HuH-7 (cell line): ENCODE data around the gene HLCS.
A peak's percentile ranks its signal among the peaks of the same experiment; 100 is the strongest.

Source experiments
- DNase-seq: peaks from one replicate; pipeline ENCODE4 v3.0.0; 2011; ENCODE audit warnings: low spot score

Gene HLCS

GRCh38 chr21:36744190-36744559 lies 222.3 kb downstream of the HLCS start:
- no peak for DNase-seq

GRCh38 chr21:36743446-36743845 lies 223.0 kb downstream of the HLCS start:
- no peak for DNase-seq

GRCh38 chr21:36743008-36743407 lies 223.5 kb downstream of the HLCS start:
- no peak for DNase-seq

GRCh38 chr21:36741506-36741905 lies 225.0 kb downstream of the HLCS start:
- DNase-seq = no peak

GRCh38 chr21:36738489-36739126 lies 227.9 kb downstream of the HLCS start:
- DNase-seq = no peak

GRCh38 chr21:36735724-36736320 lies 230.6 kb downstream of the HLCS start:
- DNase-seq = no peak

GRCh38 chr21:36735201-36735515 lies 231.3 kb downstream of the HLCS start:
- DNase-seq = no peak

- no peak for DNase-seq
Measured at GRCh38 chr21:36734367-36735200, 231.9 kb downstream of the HLCS start.

- DNase-seq = no peak
Measured at GRCh38 chr21:36733857-36734256, 232.6 kb downstream of the HLCS start.

- no peak for DNase-seq
Measured at GRCh38 chr21:36732761-36733160, 233.7 kb downstream of the HLCS start.

- DNase-seq = no peak
Measured at GRCh38 chr21:36732217-36732616, 234.3 kb downstream of the HLCS start.

GRCh38 chr21:36730291-36731281 lies 235.9 kb downstream of the HLCS start:
- DNase-seq = peak; percentile 22

- DNase-seq = no peak
Measured at GRCh38 chr21:36729310-36729970, 237.0 kb downstream of the HLCS start.

- DNase-seq = no peak
Measured at GRCh38 chr21:36728371-36729111, 237.9 kb downstream of the HLCS start.

GRCh38 chr21:36727866-36728265 lies 238.6 kb downstream of the HLCS start:
- no peak for DNase-seq

- no peak for DNase-seq
Measured at GRCh38 chr21:36725793-36726386, 240.6 kb downstream of the HLCS start.

- DNase-seq = no peak
Measured at GRCh38 chr21:36724660-36725059, 241.8 kb downstream of the HLCS start.

GRCh38 chr21:36723371-36723881 lies 243.0 kb downstream of the HLCS start:
- no peak for DNase-seq

- DNase-seq = no peak
Measured at GRCh38 chr21:36722370-36723368, 243.8 kb downstream of the HLCS start.
